Stimulated activated CD8-positive, alpha-beta memory T cell treated with anti-CD3 and anti-CD28 coated beads, Interleukin-7, amount 100 ng/mL, for 4 hours (primary cell): ENCODE data around the gene CNTF.

ENCODE experiments used
- DNase-seq, 2 donors: peaks; one replicate each; pipeline ENCODE4 v3.0.0-alpha.2; 2020; ENCODE audit warnings: low read depth in 2 of 2

The CNTF gene

GRCh38 chr11:58641803-58642581, 19.5 kb downstream of the CNTF start:
- no peak for DNase-seq

- no peak for DNase-seq
Measured at GRCh38 chr11:58645854-58646253, 23.4 kb downstream of the CNTF start.

- no peak for DNase-seq
Measured at GRCh38 chr11:58647141-58647699, 24.8 kb downstream of the CNTF start.

GRCh38 chr11:58647866-58648265, 25.4 kb downstream of the CNTF start:
- no peak for DNase-seq

- no peak for DNase-seq
Measured at GRCh38 chr11:58649623-58650022, 27.2 kb downstream of the CNTF start.

- no peak for DNase-seq
Measured at GRCh38 chr11:58650496-58650895, 28.0 kb downstream of the CNTF start.

GRCh38 chr11:58652726-58653280, 30.3 kb downstream of the CNTF start:
- DNase-seq: no peak

- peak; percentile 52 to 61 for DNase-seq
Measured at GRCh38 chr11:58654079-58654907, 31.8 kb downstream of the CNTF start.

GRCh38 chr11:58654908-58655296, 32.4 kb downstream of the CNTF start:
- DNase-seq: no peak

GRCh38 chr11:58656348-58656747, 33.9 kb downstream of the CNTF start:
- DNase-seq: no peak

- DNase-seq: no peak
Measured at GRCh38 chr11:58658623-58659022, 36.2 kb downstream of the CNTF start.

GRCh38 chr11:58659404-58659803, 36.9 kb downstream of the CNTF start:
- no peak for DNase-seq

- DNase-seq: no peak
Measured at GRCh38 chr11:58659910-58660570, 37.6 kb downstream of the CNTF start.

- no peak for DNase-seq
Measured at GRCh38 chr11:58671983-58672633, 49.6 kb downstream of the CNTF start.

- no peak for DNase-seq
Measured at GRCh38 chr11:58674609-58675008, 52.1 kb downstream of the CNTF start.
